ENCODE results near the gene KRTAP10-12. TPM values are rescaled to one million over a fixed set of nuclear protein-coding genes. Genes with fewer than 3 reads are reported as not detected.

KRTAP10-12 gene
- total and polyA plus RNA-seq, 4 donors, result not detected

DNA sequence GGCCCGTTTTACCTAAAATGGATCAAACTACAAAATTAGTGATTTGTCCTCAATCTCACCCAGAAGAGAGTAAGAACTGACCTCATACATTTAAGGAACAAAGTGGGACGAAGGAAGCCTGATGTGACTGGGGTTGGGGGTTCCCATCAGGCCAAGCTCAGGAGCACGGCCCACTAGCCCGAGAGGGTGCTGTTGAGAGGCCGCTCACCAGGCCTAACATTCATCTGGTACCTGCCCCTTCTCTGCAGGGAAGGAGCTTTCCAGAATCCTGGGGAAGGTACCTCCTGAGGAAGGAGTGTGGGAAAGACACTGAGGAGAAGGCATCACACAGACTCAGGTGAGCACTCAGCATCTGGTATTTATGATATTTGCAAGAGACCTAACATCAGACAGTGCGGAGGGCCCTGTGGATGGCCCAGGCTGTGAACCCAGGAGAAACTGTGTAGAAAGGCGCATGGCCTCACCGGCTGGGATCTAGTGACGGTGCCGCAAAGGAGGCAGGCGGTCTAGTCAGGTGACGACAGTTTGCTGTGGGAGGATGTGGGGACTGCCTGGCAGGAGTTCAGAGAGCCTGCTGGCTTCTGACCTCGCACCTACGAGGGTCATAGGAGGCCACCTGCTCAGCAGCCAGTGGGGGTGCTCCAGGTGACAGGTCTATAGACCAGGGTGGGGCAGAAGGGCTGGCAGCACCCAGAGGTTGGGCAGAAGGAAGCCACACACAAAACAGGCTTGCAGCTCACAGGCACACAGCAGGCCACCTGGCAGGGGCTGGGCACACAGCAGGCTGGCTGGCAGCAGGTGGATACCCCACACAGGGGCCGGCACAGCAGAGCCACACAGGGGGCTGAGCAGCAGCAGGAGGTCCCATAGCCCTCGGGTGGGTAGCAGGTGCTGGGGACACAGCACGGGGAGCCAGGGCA lies 43.1 kb upstream of the KRTAP10-12 start:
- DNase-seq (ENCODE audit: low spot score), result no peak
- H3K4me1 ChIP-seq (ENCODE audit: control insufficient read depth in 4 of 4, insufficient read depth in 4 of 4, low read length in 3 of 4), result no peaks in the 10 kb centered on the region
- peaks cover 0 to 5% (median 0%) of the 10 kb centered on the region in 4 donors for H3K9me3 ChIP-seq (ENCODE audit: control insufficient read depth in 4 of 4, low read length in 3 of 4)

DNA sequence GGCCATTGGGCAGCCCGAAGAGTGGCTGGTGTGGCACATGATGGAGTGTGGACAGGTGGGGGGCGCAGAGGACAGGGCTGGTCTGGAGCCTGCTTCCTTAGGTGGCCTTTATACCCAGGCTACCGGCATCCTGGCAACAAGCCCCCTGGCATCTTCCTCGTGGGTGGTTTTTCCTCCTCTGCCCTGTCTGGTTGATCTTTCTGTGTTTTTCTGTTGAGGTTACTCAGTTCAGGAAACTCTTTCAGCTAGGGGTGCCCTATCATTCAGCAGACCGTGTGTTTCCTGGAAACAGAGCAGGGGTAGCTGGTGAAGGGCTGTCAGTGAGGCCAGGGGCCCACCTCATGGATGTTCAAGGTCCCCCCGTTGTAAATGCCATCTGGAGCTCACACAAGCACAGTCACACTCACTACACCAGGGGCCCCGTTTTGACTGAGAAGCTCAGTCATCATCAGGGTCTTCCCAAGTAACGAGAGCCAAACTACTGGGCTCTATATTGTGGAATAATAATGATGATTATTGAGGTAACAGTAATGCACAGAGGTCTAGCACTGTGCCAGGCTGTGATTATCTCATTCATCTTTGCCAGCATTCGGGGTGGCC lies 42.3 kb upstream of the KRTAP10-12 start, which contains the start of gene KRTAP12-4:
Gene KRTAP12-4 (minus strand): TSS at position 84 of the 600 bp plus-strand sequence. CDS start 45 bp downstream, at position 39.
- H3K4me3 ChIP-seq (ENCODE audit: low read depth in 1 of 3, low read length in 3 of 3), result no peak within 1 kb of the TSS
- no peak for DNase-seq (ENCODE audit: low spot score)
- no peaks in the 10 kb centered on the region for H3K4me1 ChIP-seq (ENCODE audit: control insufficient read depth in 4 of 4, insufficient read depth in 4 of 4, low read length in 3 of 4)
- H3K36me3 ChIP-seq (ENCODE audit: control insufficient read depth in 4 of 4, insufficient read depth in 3 of 4, low read depth in 1 of 4, low read length in 3 of 4), result no peaks in the 10 kb centered on the region
- H3K9me3 ChIP-seq (ENCODE audit: control insufficient read depth in 4 of 4, low read length in 3 of 4), result peaks cover 0 to 5% (median 0%) of the 10 kb centered on the region in 4 donors
- H3K27me3 ChIP-seq (ENCODE audit: control insufficient read depth in 4 of 4, insufficient read depth in 4 of 4, low read length in 3 of 4), result no peaks in the 10 kb centered on the region
- no peak within 1 kb of the TSS for H3K9ac ChIP-seq (ENCODE audit: low read depth in 1 of 2, low read length in 2 of 2)
- H3K27ac ChIP-seq (ENCODE audit: low read depth in 1 of 2, low read length in 2 of 2), result peak within 1 kb of the TSS in 1 of 2 donors; percentile 3
- WGBS, result 71% methylated on average over 9 of the region's 9 CpGs
- no peak for TF ChIP-seq RXRA (IDR thresholded peaks at IDR 0.05)
- TF ChIP-seq, protein P1, sequence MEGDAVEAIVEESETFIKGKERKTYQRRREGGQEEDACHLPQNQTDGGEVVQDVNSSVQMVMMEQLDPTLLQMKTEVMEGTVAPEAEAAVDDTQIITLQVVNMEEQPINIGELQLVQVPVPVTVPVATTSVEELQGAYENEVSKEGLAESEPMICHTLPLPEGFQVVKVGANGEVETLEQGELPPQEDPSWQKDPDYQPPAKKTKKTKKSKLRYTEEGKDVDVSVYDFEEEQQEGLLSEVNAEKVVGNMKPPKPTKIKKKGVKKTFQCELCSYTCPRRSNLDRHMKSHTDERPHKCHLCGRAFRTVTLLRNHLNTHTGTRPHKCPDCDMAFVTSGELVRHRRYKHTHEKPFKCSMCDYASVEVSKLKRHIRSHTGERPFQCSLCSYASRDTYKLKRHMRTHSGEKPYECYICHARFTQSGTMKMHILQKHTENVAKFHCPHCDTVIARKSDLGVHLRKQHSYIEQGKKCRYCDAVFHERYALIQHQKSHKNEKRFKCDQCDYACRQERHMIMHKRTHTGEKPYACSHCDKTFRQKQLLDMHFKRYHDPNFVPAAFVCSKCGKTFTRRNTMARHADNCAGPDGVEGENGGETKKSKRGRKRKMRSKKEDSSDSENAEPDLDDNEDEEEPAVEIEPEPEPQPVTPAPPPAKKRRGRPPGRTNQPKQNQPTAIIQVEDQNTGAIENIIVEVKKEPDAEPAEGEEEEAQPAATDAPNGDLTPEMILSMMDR (IDR thresholded peaks at IDR 0.05; ENCODE audit: low read depth, low read length, missing input control), result no peak
- no peak for TF ChIP-seq TAF1 (conservative IDR thresholded peaks at IDR 0.05)
- TF ChIP-seq, protein P2, sequence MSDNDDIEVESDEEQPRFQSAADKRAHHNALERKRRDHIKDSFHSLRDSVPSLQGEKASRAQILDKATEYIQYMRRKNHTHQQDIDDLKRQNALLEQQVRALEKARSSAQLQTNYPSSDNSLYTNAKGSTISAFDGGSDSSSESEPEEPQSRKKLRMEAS (IDR thresholded peaks at IDR 0.05), result no peak
- no peak for TF ChIP-seq NR2F2 (IDR thresholded peaks at IDR 0.05)
- no peak for TF ChIP-seq FOXA1 (IDR thresholded peaks at IDR 0.05)
- TF ChIP-seq YY1 (IDR thresholded peaks at IDR 0.05), result no peak
- TF ChIP-seq SP1 (IDR thresholded peaks at IDR 0.05), result no peak
- no peak for TF ChIP-seq HNF4A (conservative IDR thresholded peaks at IDR 0.05)
- TF ChIP-seq, protein P3, sequence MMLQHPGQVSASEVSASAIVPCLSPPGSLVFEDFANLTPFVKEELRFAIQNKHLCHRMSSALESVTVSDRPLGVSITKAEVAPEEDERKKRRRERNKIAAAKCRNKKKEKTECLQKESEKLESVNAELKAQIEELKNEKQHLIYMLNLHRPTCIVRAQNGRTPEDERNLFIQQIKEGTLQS (IDR thresholded peaks at IDR 0.05), result no peak
- TF ChIP-seq GABPA (IDR thresholded peaks at IDR 0.05 in 1 of 2, conservative IDR thresholded peaks at IDR 0.05 in 1 of 2), result no peak
- TF ChIP-seq EGR1 (IDR thresholded peaks at IDR 0.05; ENCODE audit: low read depth in 2 of 2), result no peak

More for the DNA sequence above, 43.1 kb upstream of the KRTAP10-12 start:
- WGBS, result 75% methylated on average over 17 of the region's 17 CpGs
- Histone ChIP-seq H3K4me3 (ENCODE audit: low read depth in 1 of 3, low read length in 3 of 3) (no peak overlapping the region), H3K9ac (ENCODE audit: low read depth in 1 of 2, low read length in 2 of 2) (no peak overlapping the region), H3K27me3 (ENCODE audit: control insufficient read depth in 4 of 4, insufficient read depth in 4 of 4, low read length in 3 of 4) (no peaks in the 10 kb centered on the region), H3K27ac (ENCODE audit: low read depth in 1 of 2, low read length in 2 of 2) (peak overlapping the region in 1 of 2 donors; percentile 3), H3K36me3 (ENCODE audit: control insufficient read depth in 4 of 4, insufficient read depth in 3 of 4, low read depth in 1 of 4, low read length in 3 of 4) (no peaks in the 10 kb centered on the region)
- no peak for TF ChIP-seq HNF4A (conservative IDR thresholded peaks at IDR 0.05)
- TF ChIP-seq SP1 (IDR thresholded peaks at IDR 0.05), result no peak
- no peak for TF ChIP-seq GABPA (IDR thresholded peaks at IDR 0.05 in 1 of 2, conservative IDR thresholded peaks at IDR 0.05 in 1 of 2)
- TF ChIP-seq YY1 (IDR thresholded peaks at IDR 0.05), result no peak
- TF ChIP-seq TAF1 (conservative IDR thresholded peaks at IDR 0.05), result no peak
- no peak for TF ChIP-seq FOXA2 (IDR thresholded peaks at IDR 0.05)
- TF ChIP-seq, protein P1 (IDR thresholded peaks at IDR 0.05; ENCODE audit: low read depth, low read length, missing input control), result no peak
- no peak for TF ChIP-seq RXRA (IDR thresholded peaks at IDR 0.05)
- TF ChIP-seq, protein P4, sequence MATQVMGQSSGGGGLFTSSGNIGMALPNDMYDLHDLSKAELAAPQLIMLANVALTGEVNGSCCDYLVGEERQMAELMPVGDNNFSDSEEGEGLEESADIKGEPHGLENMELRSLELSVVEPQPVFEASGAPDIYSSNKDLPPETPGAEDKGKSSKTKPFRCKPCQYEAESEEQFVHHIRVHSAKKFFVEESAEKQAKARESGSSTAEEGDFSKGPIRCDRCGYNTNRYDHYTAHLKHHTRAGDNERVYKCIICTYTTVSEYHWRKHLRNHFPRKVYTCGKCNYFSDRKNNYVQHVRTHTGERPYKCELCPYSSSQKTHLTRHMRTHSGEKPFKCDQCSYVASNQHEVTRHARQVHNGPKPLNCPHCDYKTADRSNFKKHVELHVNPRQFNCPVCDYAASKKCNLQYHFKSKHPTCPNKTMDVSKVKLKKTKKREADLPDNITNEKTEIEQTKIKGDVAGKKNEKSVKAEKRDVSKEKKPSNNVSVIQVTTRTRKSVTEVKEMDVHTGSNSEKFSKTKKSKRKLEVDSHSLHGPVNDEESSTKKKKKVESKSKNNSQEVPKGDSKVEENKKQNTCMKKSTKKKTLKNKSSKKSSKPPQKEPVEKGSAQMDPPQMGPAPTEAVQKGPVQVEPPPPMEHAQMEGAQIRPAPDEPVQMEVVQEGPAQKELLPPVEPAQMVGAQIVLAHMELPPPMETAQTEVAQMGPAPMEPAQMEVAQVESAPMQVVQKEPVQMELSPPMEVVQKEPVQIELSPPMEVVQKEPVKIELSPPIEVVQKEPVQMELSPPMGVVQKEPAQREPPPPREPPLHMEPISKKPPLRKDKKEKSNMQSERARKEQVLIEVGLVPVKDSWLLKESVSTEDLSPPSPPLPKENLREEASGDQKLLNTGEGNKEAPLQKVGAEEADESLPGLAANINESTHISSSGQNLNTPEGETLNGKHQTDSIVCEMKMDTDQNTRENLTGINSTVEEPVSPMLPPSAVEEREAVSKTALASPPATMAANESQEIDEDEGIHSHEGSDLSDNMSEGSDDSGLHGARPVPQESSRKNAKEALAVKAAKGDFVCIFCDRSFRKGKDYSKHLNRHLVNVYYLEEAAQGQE (IDR thresholded peaks at IDR 0.05), result no peak
- no peak for TF ChIP-seq JUND (IDR thresholded peaks at IDR 0.05)
- TF ChIP-seq HNF4G (IDR thresholded peaks at IDR 0.05), result no peak
- TF ChIP-seq EGR1 (IDR thresholded peaks at IDR 0.05; ENCODE audit: low read depth in 2 of 2), result no peak
- TF ChIP-seq, protein P2 (IDR thresholded peaks at IDR 0.05), result no peak
- TF ChIP-seq, protein P3 (IDR thresholded peaks at IDR 0.05), result no peak
- TF ChIP-seq FOXA1 (IDR thresholded peaks at IDR 0.05), result no peak
